HepG2 (cell line): Measurements from ENCODE around the gene CORO1C. TPM values are rescaled to one million over a fixed set of nuclear protein-coding genes. Genes with fewer than 3 reads are reported as not detected.

Experiments
- ATAC-seq: fragments of 200-7000 bp; cut with Tn5 transposase; 3 replicates; pipeline ENCODE4 v1.9.1; 2020; ENCODE audit warnings: mild to moderate bottlenecking, moderate library complexity
- BruUV-seq: library from RNA; stranded (reverse); fragments of 400-500 nt; replicated peaks from 2 replicates; lab custom pipeline; 2021; lab: Mats Ljungman, UMichigan
- CTCF ChIA-PET: fragments of 300-600 bp; formaldehyde crosslinking; extraction: SDS; loops from one replicate; lab custom pipeline; 2021; ENCODE audit warnings: low total read pairs, inconsistent platforms, low intra/inter-chr PET ratio; lab: Yijun Ruan, JAX
- POLR2A ChIA-PET: fragments of 350-600 bp; sonication (Branson Sonifier 250); formaldehyde crosslinking; loops from one replicate; lab custom pipeline; 2020; ENCODE audit warnings: antibody characterized with exemption, inconsistent platforms; lab: Yijun Ruan, JAX
- DNase-seq: peaks from one replicate; pipeline ENCODE4 v3.0.0-alpha.2; 2015; ENCODE audit warnings: low spot score
- FAIRE-seq: peaks from 3 replicates; lab custom pipeline; 2011; peaks lifted over from hg19 to GRCh38; lab: Jason Lieb, UNC
- H2AFZ ChIP-seq: one replicate; pipeline ENCODE4 v1.6.1; 2011; ENCODE audit warnings: low read length, inconsistent platforms
- H3K27ac ChIP-seq: fragments of 300-600 bp; 3 replicates; pipeline ENCODE4 v1.8.0; 2011; ENCODE audit warnings: mixed run types, mild to moderate bottlenecking, mixed read lengths, low read length, inconsistent platforms; ENCODE audit not compliant: insufficient read depth; ENCODE audit errors: extremely low read length
- H3K27me3 ChIP-seq, 2 experiments: fragments of 200-600 bp in 1 of 2; 2 replicates in 1 of 2; 3 replicates in 1 of 2; pipeline versions ENCODE4 v1.6.0 to v1.8.0; 2011; ENCODE audit warnings: low read length in 2 of 2, mild to moderate bottlenecking in 2 of 2, moderate library complexity in 2 of 2, inconsistent platforms in 1 of 2; ENCODE audit not compliant: insufficient read depth in 2 of 2, control insufficient read depth in 1 of 2
- H3K36me3 ChIP-seq, 2 experiments: fragments of 200-600 bp in 1 of 2; replicated peaks in 1 of 2; 2 replicates in 1 of 2; 3 replicates in 1 of 2; pipeline versions ENCODE4 v1.5.1 to v1.8.0; 2011; ENCODE audit warnings: low read length in 2 of 2, inconsistent platforms in 1 of 2; ENCODE audit not compliant: insufficient read depth in 2 of 2, control insufficient read depth in 1 of 2
- H3K4me1 ChIP-seq: 2 replicates; pipeline ENCODE4 v1.5.1; 2012; ENCODE audit warnings: low read length, inconsistent platforms; ENCODE audit not compliant: insufficient read depth
- H3K4me2 ChIP-seq: 2 replicates; pipeline ENCODE4 v1.6.0; 2011; ENCODE audit warnings: low read depth, low read length, inconsistent platforms
- H3K4me3 ChIP-seq, 3 experiments: fragments of 200-600 bp in 1 of 3; sonication (generic), shearing (Covaris generic) in 1 of 3; replicated peaks in 1 of 3; 2 replicates each; pipeline ENCODE4 v1.5.1; 2011 to 2016; ENCODE audit warnings: low read length in 3 of 3, inconsistent platforms in 2 of 3, low read depth in 2 of 3, mild to moderate bottlenecking in 2 of 3, control low read depth in 1 of 3, mixed read lengths in 1 of 3; ENCODE audit not compliant: insufficient read depth in 1 of 3
- H3K79me2 ChIP-seq: one replicate; pipeline ENCODE4 v1.6.1; 2011; ENCODE audit warnings: low read length, inconsistent platforms; ENCODE audit not compliant: insufficient read depth
- H3K9ac ChIP-seq: 2 replicates; pipeline ENCODE4 v1.6.0; 2011; ENCODE audit warnings: mild to moderate bottlenecking, low read depth, low read length, inconsistent platforms; ENCODE audit not compliant: insufficient read depth
- H3K9me3 ChIP-seq: 2 replicates; pipeline ENCODE4 v1.5.1; 2012; ENCODE audit warnings: mild to moderate bottlenecking, low read length
- H4K20me1 ChIP-seq: 2 replicates; pipeline ENCODE4 v1.6.0; 2011; ENCODE audit warnings: inconsistent platforms, mild to moderate bottlenecking, low read length, moderate library complexity; ENCODE audit not compliant: insufficient read depth
- AGO2 ChIP-seq: fragments of 200-400 bp; formaldehyde crosslinking; optimal IDR thresholded peaks from 2 replicates; pipeline ENCODE3; 2017; ENCODE audit warnings: mild to moderate bottlenecking, low read depth, low read length, moderate library complexity
- CAMTA2 ChIP-seq: sonication (generic); formaldehyde crosslinking; IDR thresholded peaks from 2 replicates; pipeline ENCODE4 v1.4.0; 2020; ENCODE audit warnings: mild to moderate bottlenecking, missing genetic modification reagents, borderline replicate concordance
- DPF2 ChIP-seq: sonication (generic); formaldehyde crosslinking; IDR thresholded peaks from 2 replicates; pipeline ENCODE4 v1.4.0; 2020; ENCODE audit warnings: mild to moderate bottlenecking, low read depth, missing genetic modification reagents, borderline replicate concordance
- FOXK1 ChIP-seq: sonication (generic); formaldehyde crosslinking; IDR thresholded peaks from 2 replicates; pipeline ENCODE4 v1.4.0; 2020; ENCODE audit warnings: low read depth, missing genetic modification reagents, borderline replicate concordance
- KDM5B ChIP-seq: sonication (generic); formaldehyde crosslinking; IDR thresholded peaks from 2 replicates; pipeline ENCODE4 v1.4.0; 2020; ENCODE audit warnings: missing genetic modification reagents, mild to moderate bottlenecking, borderline replicate concordance
- MAFF ChIP-seq: IDR thresholded peaks from 2 replicates; pipeline ENCODE4 v1.6.1; 2011; ENCODE audit warnings: low read depth, low read length, improper control_type of control experiment
- NFE2L1 ChIP-seq: sonication (generic); formaldehyde crosslinking; IDR thresholded peaks from 2 replicates; pipeline ENCODE4 v1.4.0; 2020; ENCODE audit warnings: missing genetic modification reagents, mild to moderate bottlenecking, borderline replicate concordance
- RBM22 ChIP-seq: fragments of 200-400 bp; formaldehyde crosslinking; optimal IDR thresholded peaks from 2 replicates; pipeline ENCODE3; 2017; ENCODE audit warnings: mild to moderate bottlenecking, low read length, moderate library complexity
- ZNF230 ChIP-seq: sonication (generic); formaldehyde crosslinking; IDR thresholded peaks from 2 replicates; pipeline ENCODE4 v1.4.0; 2020; ENCODE audit warnings: mild to moderate bottlenecking, missing genetic modification reagents
- ZNF234 ChIP-seq: sonication (generic); formaldehyde crosslinking; conservative IDR thresholded peaks from 2 replicates; pipeline ENCODE4 v1.5.1; 2020; ENCODE audit warnings: mild to moderate bottlenecking, missing genetic modification reagents
- WGBS: methylation state at CpG from one replicate; pipeline ENCODE4 v1.1.6; 2017; ENCODE audit warnings: low lambda C conversion rate; 5-methylcytosine and 5-hydroxymethylcytosine counted together
- in situ Hi-C: cut with HindIII; loops from 2 replicates; pipeline ENCODE4 v1.10.0; 2017; ENCODE audit warnings: low pct_unique_long_range_greater_than_20kb; ENCODE audit not compliant: extremely low pct_ligation_motif_present
- intact Hi-C: fragments of 100-400 bp; cut with micrococcal nuclease; formaldehyde crosslinking; loops from one replicate; pipeline ENCODE4 v1.10.0; 2022; ENCODE audit not compliant: unreplicated experiment
- polyA plus RNA-seq, 8 experiments: library from polyadenylated mRNA; depleted of rRNA in 3 of 8; stranded (reverse) in 7 of 8; unstranded in 1 of 8; fragments of >200 nt; fragmentation: Illumina TruSeq in 4 of 8; extraction: Trizol in 4 of 8; gene quantifications; 2 replicates each; pipeline versions ENCODE4 v1.2.1 to v1.2.3, GENCODE V29; 2011 to 2016; ENCODE audit warnings: low read depth in 4 of 8, missing spikeins in 1 of 8, mixed read lengths in 1 of 8; ENCODE audit not compliant: insufficient read depth in 1 of 8
- total RNA-seq, 5 experiments: library from RNA; depleted of rRNA; stranded (reverse); fragments of >200 nt; fragmentation: Illumina TruSeq; extraction: Trizol; gene quantifications; 2 replicates each; pipeline ENCODE4 v1.2.3, GENCODE V29; 2016; ENCODE audit warnings: low read depth in 1 of 5

Gene CORO1C
- total and polyA plus RNA-seq, 2 of the 13 experiments (the other 11 are each of a cell fraction or from before 2014, with no cell fraction given): 73.7 to 131 TPM

DNA sequence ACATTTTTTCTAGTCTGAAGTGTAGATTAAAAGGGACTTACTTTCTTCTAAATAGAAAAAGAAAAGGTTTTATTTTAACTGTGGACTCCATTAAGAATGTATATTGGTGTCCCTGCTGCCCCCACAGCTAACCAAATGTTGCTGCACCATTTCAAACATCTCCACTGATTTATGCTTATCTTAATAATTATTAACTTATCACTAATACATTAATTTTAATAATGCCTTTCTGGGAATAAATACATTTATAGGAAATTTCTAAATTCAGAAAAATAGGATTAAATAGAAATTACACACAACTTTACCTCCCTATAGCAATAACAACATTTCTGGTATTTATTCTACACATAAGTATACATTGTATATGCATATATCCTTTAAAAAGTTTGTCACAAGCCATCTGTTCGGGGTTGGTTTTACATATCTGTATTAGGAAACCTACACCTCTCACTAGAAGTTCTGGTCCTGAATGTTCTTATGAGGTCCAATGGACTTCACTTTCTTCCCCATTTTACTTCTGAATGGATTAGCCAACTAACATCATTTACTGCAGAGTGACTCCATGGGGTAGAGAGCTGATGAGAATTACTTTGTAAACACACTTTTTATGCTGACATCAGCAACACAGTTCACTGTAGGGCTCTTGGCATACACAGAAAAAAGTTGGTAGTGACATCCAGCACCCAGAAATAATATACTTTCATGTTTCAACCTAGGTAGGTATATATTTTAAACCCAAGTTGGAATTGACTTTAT is 88.2 kb downstream of the CORO1C start (continued):
- no peak for TF ChIP-seq DPF2 (CRISPR knock-in tag)
- TF ChIP-seq MAFF: peak; percentile 99
- no peak for TF ChIP-seq ZNF230 (CRISPR knock-in tag)

DNA sequence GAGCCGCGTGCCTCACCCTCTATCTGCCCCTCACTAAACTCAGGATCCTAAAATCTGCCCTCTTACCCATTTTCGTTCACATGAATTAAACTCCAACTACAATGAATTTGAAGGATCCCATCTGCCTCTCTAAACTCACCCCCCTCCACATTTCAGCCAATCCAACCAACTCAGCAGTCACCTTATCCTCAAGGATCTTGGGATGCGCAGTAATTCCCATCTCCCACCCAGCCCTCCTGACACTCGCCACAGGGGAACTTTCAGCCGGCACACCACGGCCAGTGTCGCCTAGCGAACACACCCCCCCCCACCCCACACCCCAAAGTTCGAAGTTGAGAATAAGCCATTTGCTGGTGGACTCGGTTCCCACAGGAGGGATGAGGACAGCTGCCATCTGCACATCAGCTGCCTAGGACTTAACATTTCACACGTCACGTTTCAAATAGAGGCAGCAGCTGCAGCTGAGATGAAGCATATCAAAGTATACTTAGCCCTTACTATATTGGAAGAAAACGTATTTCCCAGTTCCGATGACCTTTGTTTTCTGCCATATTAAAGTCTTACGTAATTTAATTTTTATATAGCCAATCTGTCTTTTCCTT is 88.9 kb downstream of the CORO1C start:
- H3K9me3 ChIP-seq: no peaks in the 10 kb centered on the region
- H3K4me1 ChIP-seq: peaks cover 14% of the 10 kb centered on the region; the same call in 1 of the 2 replicates
- H3K9ac ChIP-seq: no peak overlapping the region
- TF ChIP-seq ZNF234 (no peak), KDM5B (no peak), NFE2L1 (CRISPR knock-in tag) (no peak), FOXK1 (CRISPR knock-in tag) (no peak), AGO2 (peak; percentile 28), CAMTA2 (CRISPR knock-in tag) (no peak), RBM22 (peak; percentile 86)
- ChIA-PET CTCF (no interaction called here), POLR2A (no interaction called here)
- BruUV-seq: TSS peak; percentile 8
- ATAC-seq (no peak), DNase-seq (no peak), FAIRE-seq (no peak)
- no peak overlapping the region for H3K4me2 ChIP-seq
- WGBS: 93% methylated on average over 16 of the region's 16 CpGs
- no peaks in the 10 kb centered on the region for H3K27me3 ChIP-seq
- intact Hi-C loops (no loop called here), in situ Hi-C loops (no loop called here)
- no peaks in the 10 kb centered on the region; the same call in 1 of the 2 replicates for H4K20me1 ChIP-seq
- no peak overlapping the region for H3K4me3 ChIP-seq
- no peaks in the 10 kb centered on the region for H3K79me2 ChIP-seq
- no peak overlapping the region for H2AFZ ChIP-seq
- peaks cover 5 to 17% of the 10 kb centered on the region in 2 experiments for H3K36me3 ChIP-seq
- no peak overlapping the region for H3K27ac ChIP-seq
